C4-2B (cell line): ENCODE results near the gene FHOD3.

Experiments used
- H3K27ac ChIP-seq: fragments of 450-650 bp; 2 replicates; pipeline ENCODE4 v1.5.1; 2017
- CTCF ChIP-seq: fragments of 450-650 bp; conservative IDR thresholded peaks from 2 replicates; pipeline ENCODE4 v1.5.1; 2017; ENCODE audit warnings: mild to moderate bottlenecking
- ZFX ChIP-seq: fragments of 450-650 bp; IDR thresholded peaks from 2 replicates; pipeline ENCODE4 v1.6.1; 2017

Gene FHOD3

DNA sequence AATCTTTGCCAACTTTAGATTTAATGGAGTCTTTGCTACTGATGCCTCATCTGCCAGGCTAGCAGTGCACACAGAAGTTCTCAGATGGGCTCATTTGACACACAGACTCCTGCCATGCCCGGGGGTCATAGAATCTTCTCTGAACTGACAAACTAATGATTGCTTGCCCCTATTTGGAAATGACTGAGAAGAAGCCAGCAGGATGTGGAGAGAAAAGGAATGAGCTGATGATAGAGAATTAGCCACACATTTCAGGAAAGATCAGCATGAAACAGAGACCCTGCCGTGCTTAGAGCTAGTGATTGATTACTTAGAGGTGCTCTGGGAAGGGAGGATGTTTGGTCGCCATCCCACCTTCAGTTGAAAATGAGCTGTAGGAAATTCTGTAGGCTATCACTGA, 352.8 kb downstream of the FHOD3 start:
- no peak overlapping the region for H3K27ac ChIP-seq
- TF ChIP-seq ZFX: no peak
- TF ChIP-seq CTCF: no peak

GRCh38 chr18:36650906-36651305, 353.4 kb downstream of the FHOD3 start:
- TF ChIP-seq CTCF (no peak), ZFX (no peak)
- no peak overlapping the region for H3K27ac ChIP-seq

DNA sequence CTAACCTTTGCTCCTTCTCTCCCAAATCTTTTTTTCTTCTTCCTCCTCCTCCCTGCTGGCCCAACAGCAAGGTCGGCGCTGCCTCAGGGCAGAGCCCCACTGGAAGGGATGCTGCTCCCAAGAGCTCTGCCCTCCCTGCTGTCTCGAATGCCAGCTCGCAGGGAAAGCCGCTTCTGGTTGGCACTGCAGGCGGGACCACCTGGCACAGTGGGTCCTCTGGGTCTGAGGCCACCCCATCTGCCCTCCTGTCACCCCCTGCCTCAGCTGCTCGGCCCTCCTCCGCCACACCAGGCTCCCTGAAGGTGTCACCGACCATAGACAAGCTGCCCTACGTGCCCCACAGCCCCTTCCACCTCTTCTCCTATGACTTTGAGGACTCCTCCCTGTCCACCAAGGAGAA, 355.0 kb downstream of the FHOD3 start:
- H3K27ac ChIP-seq: no peak overlapping the region
- TF ChIP-seq ZFX: no peak
- no peak for TF ChIP-seq CTCF

GRCh38 chr18:36653141-36653869, 355.8 kb downstream of the FHOD3 start:
- H3K27ac ChIP-seq: no peak overlapping the region
- no peak for TF ChIP-seq CTCF
- TF ChIP-seq ZFX: no peak

DNA sequence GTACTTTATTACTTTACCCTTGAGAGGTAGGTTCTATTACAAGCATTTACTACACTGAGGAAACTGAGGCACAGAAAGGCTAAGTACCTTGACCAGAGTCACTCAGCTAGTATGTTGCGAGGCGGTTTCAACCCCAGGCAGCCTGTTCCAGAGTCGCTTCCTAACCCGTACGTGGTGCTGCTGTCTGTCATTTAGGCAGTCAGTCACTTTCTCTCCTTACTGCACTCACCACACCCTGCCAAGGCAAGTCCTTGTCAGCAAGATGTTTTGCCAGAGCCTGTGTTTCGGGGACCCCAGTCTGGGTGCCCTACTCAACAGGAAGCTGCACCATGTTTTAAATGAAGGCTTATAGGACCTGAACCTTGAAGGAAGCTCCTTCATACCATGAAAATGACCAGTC, 356.4 kb downstream of the FHOD3 start:
- no peak overlapping the region for H3K27ac ChIP-seq

GRCh38 chr18:36655074-36655473, 357.6 kb downstream of the FHOD3 start:
- TF ChIP-seq CTCF (no peak), ZFX (no peak)
- H3K27ac ChIP-seq: no peak overlapping the region

More for the DNA sequence above, 356.4 kb downstream of the FHOD3 start:
- TF ChIP-seq CTCF (no peak), ZFX (no peak)

- no peak for TF ChIP-seq ZFX
- TF ChIP-seq CTCF: no peak
- no peak overlapping the region for H3K27ac ChIP-seq
Measured at GRCh38 chr18:36655930-36656329, 358.4 kb downstream of the FHOD3 start.
